HepG2 (cell line): Measurements from ENCODE around the gene GJB4. TPM values are rescaled to one million over a fixed set of nuclear protein-coding genes. Genes with fewer than 3 reads are reported as not detected.

Source experiments
- ATAC-seq: fragments of 200-7000 bp; cut with Tn5 transposase; 3 replicates; pipeline ENCODE4 v1.9.1; 2020; ENCODE audit warnings: mild to moderate bottlenecking, moderate library complexity
- BruUV-seq: library from RNA; stranded (reverse); fragments of 400-500 nt; replicated peaks from 2 replicates; lab custom pipeline; 2021; lab: Mats Ljungman, UMichigan
- CTCF ChIA-PET: fragments of 300-600 bp; formaldehyde crosslinking; extraction: SDS; loops from one replicate; lab custom pipeline; 2021; ENCODE audit warnings: low total read pairs, inconsistent platforms, low intra/inter-chr PET ratio; lab: Yijun Ruan, JAX
- POLR2A ChIA-PET: fragments of 350-600 bp; sonication (Branson Sonifier 250); formaldehyde crosslinking; loops from one replicate; lab custom pipeline; 2020; ENCODE audit warnings: antibody characterized with exemption, inconsistent platforms; lab: Yijun Ruan, JAX
- DNase-seq: peaks from one replicate; pipeline ENCODE4 v3.0.0-alpha.2; 2015; ENCODE audit warnings: low spot score
- FAIRE-seq: peaks from 3 replicates; lab custom pipeline; 2011; peaks lifted over from hg19 to GRCh38; lab: Jason Lieb, UNC
- H2AFZ ChIP-seq: one replicate; pipeline ENCODE4 v1.6.1; 2011; ENCODE audit warnings: low read length, inconsistent platforms
- H3K27ac ChIP-seq: fragments of 300-600 bp; 3 replicates; pipeline ENCODE4 v1.8.0; 2011; ENCODE audit warnings: mixed run types, mild to moderate bottlenecking, mixed read lengths, low read length, inconsistent platforms; ENCODE audit not compliant: insufficient read depth; ENCODE audit errors: extremely low read length
- H3K27me3 ChIP-seq, 2 experiments: fragments of 200-600 bp in 1 of 2; 2 replicates in 1 of 2; 3 replicates in 1 of 2; pipeline versions ENCODE4 v1.6.0 to v1.8.0; 2011; ENCODE audit warnings: low read length in 2 of 2, mild to moderate bottlenecking in 2 of 2, moderate library complexity in 2 of 2, inconsistent platforms in 1 of 2; ENCODE audit not compliant: insufficient read depth in 2 of 2, control insufficient read depth in 1 of 2
- H3K36me3 ChIP-seq, 2 experiments: fragments of 200-600 bp in 1 of 2; replicated peaks in 1 of 2; 2 replicates in 1 of 2; 3 replicates in 1 of 2; pipeline versions ENCODE4 v1.5.1 to v1.8.0; 2011; ENCODE audit warnings: low read length in 2 of 2, inconsistent platforms in 1 of 2; ENCODE audit not compliant: insufficient read depth in 2 of 2, control insufficient read depth in 1 of 2
- H3K4me1 ChIP-seq: 2 replicates; pipeline ENCODE4 v1.5.1; 2012; ENCODE audit warnings: low read length, inconsistent platforms; ENCODE audit not compliant: insufficient read depth
- H3K4me2 ChIP-seq: 2 replicates; pipeline ENCODE4 v1.6.0; 2011; ENCODE audit warnings: low read depth, low read length, inconsistent platforms
- H3K4me3 ChIP-seq, 3 experiments: fragments of 200-600 bp in 1 of 3; sonication (generic), shearing (Covaris generic) in 1 of 3; replicated peaks in 1 of 3; 2 replicates each; pipeline ENCODE4 v1.5.1; 2011 to 2016; ENCODE audit warnings: low read length in 3 of 3, inconsistent platforms in 2 of 3, low read depth in 2 of 3, mild to moderate bottlenecking in 2 of 3, control low read depth in 1 of 3, mixed read lengths in 1 of 3; ENCODE audit not compliant: insufficient read depth in 1 of 3
- H3K79me2 ChIP-seq: one replicate; pipeline ENCODE4 v1.6.1; 2011; ENCODE audit warnings: low read length, inconsistent platforms; ENCODE audit not compliant: insufficient read depth
- H3K9ac ChIP-seq: 2 replicates; pipeline ENCODE4 v1.6.0; 2011; ENCODE audit warnings: mild to moderate bottlenecking, low read depth, low read length, inconsistent platforms; ENCODE audit not compliant: insufficient read depth
- H3K9me3 ChIP-seq: 2 replicates; pipeline ENCODE4 v1.5.1; 2012; ENCODE audit warnings: mild to moderate bottlenecking, low read length
- H4K20me1 ChIP-seq: 2 replicates; pipeline ENCODE4 v1.6.0; 2011; ENCODE audit warnings: inconsistent platforms, mild to moderate bottlenecking, low read length, moderate library complexity; ENCODE audit not compliant: insufficient read depth
- IKZF4 ChIP-seq: sonication (generic); formaldehyde crosslinking; IDR thresholded peaks from 2 replicates; pipeline ENCODE4 v1.5.1; 2020; ENCODE audit warnings: borderline replicate concordance, mild to moderate bottlenecking, low read depth, missing genetic modification reagents; ENCODE audit errors: not compliant biosample characterization
- MAFG ChIP-seq: sonication (generic); formaldehyde crosslinking; IDR thresholded peaks from 2 replicates; pipeline ENCODE4 v1.5.1; 2020; ENCODE audit warnings: mild to moderate bottlenecking, missing genetic modification reagents
- RCOR2 ChIP-seq: IDR thresholded peaks from 2 replicates; pipeline ENCODE4 v1.6.1; 2016; ENCODE audit warnings: missing biosample characterization, missing genetic modification reagents
- SP2 ChIP-seq: sonication (generic); formaldehyde crosslinking; IDR thresholded peaks from 2 replicates; pipeline ENCODE4 v1.5.1; 2020; ENCODE audit warnings: mild to moderate bottlenecking, missing genetic modification reagents
- SPEN ChIP-seq: sonication (generic); formaldehyde crosslinking; IDR thresholded peaks from 2 replicates; pipeline ENCODE4 v1.5.1; 2020; ENCODE audit warnings: low read depth, mild to moderate bottlenecking, missing genetic modification reagents
- ZNF263 ChIP-seq: sonication (generic); formaldehyde crosslinking; IDR thresholded peaks from 2 replicates; pipeline ENCODE4 v1.4.0; 2020; ENCODE audit warnings: missing genetic modification reagents
- ZNF660 ChIP-seq: sonication (generic); formaldehyde crosslinking; IDR thresholded peaks from 2 replicates; pipeline ENCODE4 v1.5.1; 2020; ENCODE audit warnings: mild to moderate bottlenecking, low read depth, missing genetic modification reagents, borderline replicate concordance
- ZNF761 ChIP-seq: sonication (generic); formaldehyde crosslinking; conservative IDR thresholded peaks from 2 replicates; pipeline ENCODE4 v1.4.0; 2020; ENCODE audit warnings: mild to moderate bottlenecking, missing genetic modification reagents
- ZNF788 ChIP-seq: sonication (generic); formaldehyde crosslinking; IDR thresholded peaks from 2 replicates; pipeline ENCODE4 v1.5.0; 2020; ENCODE audit warnings: mild to moderate bottlenecking, missing genetic modification reagents, borderline replicate concordance
- WGBS: methylation state at CpG from one replicate; pipeline ENCODE4 v1.1.6; 2017; ENCODE audit warnings: low lambda C conversion rate; 5-methylcytosine and 5-hydroxymethylcytosine counted together
- in situ Hi-C: cut with HindIII; loops from 2 replicates; pipeline ENCODE4 v1.10.0; 2017; ENCODE audit warnings: low pct_unique_long_range_greater_than_20kb; ENCODE audit not compliant: extremely low pct_ligation_motif_present
- intact Hi-C: fragments of 100-400 bp; cut with micrococcal nuclease; formaldehyde crosslinking; loops from one replicate; pipeline ENCODE4 v1.10.0; 2022; ENCODE audit not compliant: unreplicated experiment
- polyA plus RNA-seq, 8 experiments: library from polyadenylated mRNA; depleted of rRNA in 3 of 8; stranded (reverse) in 7 of 8; unstranded in 1 of 8; fragments of >200 nt; fragmentation: Illumina TruSeq in 4 of 8; extraction: Trizol in 4 of 8; gene quantifications; 2 replicates each; pipeline versions ENCODE4 v1.2.1 to v1.2.3, GENCODE V29; 2011 to 2016; ENCODE audit warnings: low read depth in 4 of 8, missing spikeins in 1 of 8, mixed read lengths in 1 of 8; ENCODE audit not compliant: insufficient read depth in 1 of 8
- total RNA-seq, 5 experiments: library from RNA; depleted of rRNA; stranded (reverse); fragments of >200 nt; fragmentation: Illumina TruSeq; extraction: Trizol; gene quantifications; 2 replicates each; pipeline ENCODE4 v1.2.3, GENCODE V29; 2016; ENCODE audit warnings: low read depth in 1 of 5
- TF ChIP-seq, protein P1 (sequence below): sonication (generic); formaldehyde crosslinking; IDR thresholded peaks from 2 replicates; pipeline ENCODE4 v1.4.0; 2020; ENCODE audit warnings: low read depth, mild to moderate bottlenecking, missing genetic modification reagents
- TF ChIP-seq, protein P2 (sequence below): sonication (generic); formaldehyde crosslinking; IDR thresholded peaks from 2 replicates; pipeline ENCODE4 v1.4.0; 2020; ENCODE audit warnings: missing genetic modification reagents
- TF ChIP-seq, protein P3 (sequence below): sonication (generic); formaldehyde crosslinking; IDR thresholded peaks from 2 replicates; pipeline ENCODE4 v1.5.0; 2020; ENCODE audit warnings: missing genetic modification reagents, mild to moderate bottlenecking, borderline replicate concordance
- TF ChIP-seq, protein P4 (sequence below): sonication (generic); formaldehyde crosslinking; IDR thresholded peaks from 2 replicates; pipeline ENCODE4 v1.5.0; 2020; ENCODE audit warnings: missing genetic modification reagents

The GJB4 gene
- total and polyA plus RNA-seq, 2 of the 13 experiments (the other 11 are each of a cell fraction or from before 2014, with no cell fraction given) = not detected

DNA sequence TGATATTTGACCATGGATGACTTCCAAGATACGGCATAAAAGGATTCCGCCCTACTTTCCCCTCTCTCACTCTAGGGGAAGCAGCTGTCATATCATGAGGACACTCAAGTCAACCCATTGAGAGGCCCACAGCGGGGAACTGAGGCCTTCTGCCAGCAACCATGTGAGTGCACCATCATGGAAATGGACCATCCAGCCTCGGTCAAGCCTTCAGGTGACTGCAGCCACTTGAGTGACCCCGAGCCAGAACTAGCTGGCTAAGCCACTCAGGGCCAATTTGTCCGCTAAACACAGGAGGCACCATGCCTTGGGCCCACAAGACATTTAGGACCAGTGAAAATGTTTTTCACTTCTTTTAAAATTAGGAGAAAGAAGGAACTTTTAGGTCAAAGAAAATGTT, 15.8 kb upstream of the GJB4 start:
- intact Hi-C loops (no loop called here), in situ Hi-C loops (loop anchor here (10.0 kb wide), 3 partner anchors 199 to 1109 kb away; no protein-coding TSS in a partner anchor)
- H3K27me3 ChIP-seq = peaks cover 4 to 16% of the 10 kb centered on the region in 2 experiments; a peak in 4 of 5 replicates
- peaks cover 6% of the 10 kb centered on the region; the same call in 1 of the 2 replicates for H3K4me1 ChIP-seq
- no peaks in the 10 kb centered on the region for H3K79me2 ChIP-seq
- no TSS peak for BruUV-seq
- no peak overlapping the region for H3K4me3 ChIP-seq
- no peaks in the 10 kb centered on the region for H4K20me1 ChIP-seq
- H3K4me2 ChIP-seq = no peak overlapping the region
- FAIRE-seq (no peak), DNase-seq (no peak), ATAC-seq (no peak)
- no peak overlapping the region for H2AFZ ChIP-seq
- TF ChIP-seq SPEN (CRISPR knock-in tag) (no peak), ZNF788 (no peak), RCOR2 (no peak), IKZF4 (CRISPR knock-in tag) (no peak), ZNF761 (CRISPR knock-in tag) (no peak), SP2 (no peak), ZNF660 (no peak), ZNF263 (no peak), MAFG (CRISPR knock-in tag) (no peak)
- TF ChIP-seq, protein P1, sequence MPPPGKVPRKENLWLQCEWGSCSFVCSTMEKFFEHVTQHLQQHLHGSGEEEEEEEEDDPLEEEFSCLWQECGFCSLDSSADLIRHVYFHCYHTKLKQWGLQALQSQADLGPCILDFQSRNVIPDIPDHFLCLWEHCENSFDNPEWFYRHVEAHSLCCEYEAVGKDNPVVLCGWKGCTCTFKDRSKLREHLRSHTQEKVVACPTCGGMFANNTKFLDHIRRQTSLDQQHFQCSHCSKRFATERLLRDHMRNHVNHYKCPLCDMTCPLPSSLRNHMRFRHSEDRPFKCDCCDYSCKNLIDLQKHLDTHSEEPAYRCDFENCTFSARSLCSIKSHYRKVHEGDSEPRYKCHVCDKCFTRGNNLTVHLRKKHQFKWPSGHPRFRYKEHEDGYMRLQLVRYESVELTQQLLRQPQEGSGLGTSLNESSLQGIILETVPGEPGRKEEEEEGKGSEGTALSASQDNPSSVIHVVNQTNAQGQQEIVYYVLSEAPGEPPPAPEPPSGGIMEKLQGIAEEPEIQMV = no peak
- TF ChIP-seq, protein P2, sequence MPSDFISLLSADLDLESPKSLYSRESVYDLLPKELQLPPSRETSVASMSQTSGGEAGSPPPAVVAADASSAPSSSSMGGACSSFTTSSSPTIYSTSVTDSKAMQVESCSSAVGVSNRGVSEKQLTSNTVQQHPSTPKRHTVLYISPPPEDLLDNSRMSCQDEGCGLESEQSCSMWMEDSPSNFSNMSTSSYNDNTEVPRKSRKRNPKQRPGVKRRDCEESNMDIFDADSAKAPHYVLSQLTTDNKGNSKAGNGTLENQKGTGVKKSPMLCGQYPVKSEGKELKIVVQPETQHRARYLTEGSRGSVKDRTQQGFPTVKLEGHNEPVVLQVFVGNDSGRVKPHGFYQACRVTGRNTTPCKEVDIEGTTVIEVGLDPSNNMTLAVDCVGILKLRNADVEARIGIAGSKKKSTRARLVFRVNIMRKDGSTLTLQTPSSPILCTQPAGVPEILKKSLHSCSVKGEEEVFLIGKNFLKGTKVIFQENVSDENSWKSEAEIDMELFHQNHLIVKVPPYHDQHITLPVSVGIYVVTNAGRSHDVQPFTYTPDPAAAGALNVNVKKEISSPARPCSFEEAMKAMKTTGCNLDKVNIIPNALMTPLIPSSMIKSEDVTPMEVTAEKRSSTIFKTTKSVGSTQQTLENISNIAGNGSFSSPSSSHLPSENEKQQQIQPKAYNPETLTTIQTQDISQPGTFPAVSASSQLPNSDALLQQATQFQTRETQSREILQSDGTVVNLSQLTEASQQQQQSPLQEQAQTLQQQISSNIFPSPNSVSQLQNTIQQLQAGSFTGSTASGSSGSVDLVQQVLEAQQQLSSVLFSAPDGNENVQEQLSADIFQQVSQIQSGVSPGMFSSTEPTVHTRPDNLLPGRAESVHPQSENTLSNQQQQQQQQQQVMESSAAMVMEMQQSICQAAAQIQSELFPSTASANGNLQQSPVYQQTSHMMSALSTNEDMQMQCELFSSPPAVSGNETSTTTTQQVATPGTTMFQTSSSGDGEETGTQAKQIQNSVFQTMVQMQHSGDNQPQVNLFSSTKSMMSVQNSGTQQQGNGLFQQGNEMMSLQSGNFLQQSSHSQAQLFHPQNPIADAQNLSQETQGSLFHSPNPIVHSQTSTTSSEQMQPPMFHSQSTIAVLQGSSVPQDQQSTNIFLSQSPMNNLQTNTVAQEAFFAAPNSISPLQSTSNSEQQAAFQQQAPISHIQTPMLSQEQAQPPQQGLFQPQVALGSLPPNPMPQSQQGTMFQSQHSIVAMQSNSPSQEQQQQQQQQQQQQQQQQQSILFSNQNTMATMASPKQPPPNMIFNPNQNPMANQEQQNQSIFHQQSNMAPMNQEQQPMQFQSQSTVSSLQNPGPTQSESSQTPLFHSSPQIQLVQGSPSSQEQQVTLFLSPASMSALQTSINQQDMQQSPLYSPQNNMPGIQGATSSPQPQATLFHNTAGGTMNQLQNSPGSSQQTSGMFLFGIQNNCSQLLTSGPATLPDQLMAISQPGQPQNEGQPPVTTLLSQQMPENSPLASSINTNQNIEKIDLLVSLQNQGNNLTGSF (CRISPR knock-in tag) = no peak
- TF ChIP-seq, protein P3, sequence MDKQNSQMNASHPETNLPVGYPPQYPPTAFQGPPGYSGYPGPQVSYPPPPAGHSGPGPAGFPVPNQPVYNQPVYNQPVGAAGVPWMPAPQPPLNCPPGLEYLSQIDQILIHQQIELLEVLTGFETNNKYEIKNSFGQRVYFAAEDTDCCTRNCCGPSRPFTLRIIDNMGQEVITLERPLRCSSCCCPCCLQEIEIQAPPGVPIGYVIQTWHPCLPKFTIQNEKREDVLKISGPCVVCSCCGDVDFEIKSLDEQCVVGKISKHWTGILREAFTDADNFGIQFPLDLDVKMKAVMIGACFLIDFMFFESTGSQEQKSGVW (CRISPR knock-in tag) = no peak
- TF ChIP-seq, protein P4, sequence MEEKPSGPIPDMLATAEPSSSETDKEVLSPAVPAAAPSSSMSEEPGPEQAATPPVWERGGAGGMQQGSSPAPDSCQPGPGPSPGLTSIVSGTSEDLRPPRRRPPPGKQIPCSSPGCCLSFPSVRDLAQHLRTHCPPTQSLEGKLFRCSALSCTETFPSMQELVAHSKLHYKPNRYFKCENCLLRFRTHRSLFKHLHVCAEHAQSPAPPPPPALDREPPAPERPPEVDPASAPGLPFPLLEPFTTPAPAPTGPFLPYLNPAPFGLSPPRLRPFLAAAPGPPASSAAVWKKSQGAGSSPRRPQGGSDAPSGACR (CRISPR knock-in tag) = no peak
- H3K36me3 ChIP-seq = no peaks in the 10 kb centered on the region
- no peak overlapping the region for H3K9ac ChIP-seq
- CTCF ChIA-PET = no interaction called here
- WGBS = 36% methylated on average over 5 of the region's 6 CpGs
- no peak overlapping the region for H3K27ac ChIP-seq
- POLR2A ChIA-PET = no interaction called here
- no peaks in the 10 kb centered on the region for H3K9me3 ChIP-seq
